Loucy (cell line): Measurements from ENCODE around the gene COLGALT1.

Experiments
- CTCF ChIP-seq: fragments of 200-600 bp; sonication (generic); conservative IDR thresholded peaks from 2 replicates; pipeline ENCODE4 v1.5.1; 2014; ENCODE audit warnings: mild to moderate bottlenecking, antibody characterized with exemption, low read length
- EZH2phosphoT487 ChIP-seq: fragments of 200-600 bp; IDR thresholded peaks from 2 replicates; pipeline ENCODE4 v1.6.1; 2018; ENCODE audit warnings: antibody characterized with exemption, mild to moderate bottlenecking, moderate library complexity, borderline replicate concordance

GRCh38 chr19:17625043-17625442 is 69.6 kb downstream of the COLGALT1 start:
- TF ChIP-seq CTCF (no peak), EZH2phosphoT487 (no peak)
